Glutamatergic neuron (in vitro differentiated cells): ENCODE measurements around the gene RNU7-1. TPM values are rescaled to one million over a fixed set of nuclear protein-coding genes. Genes with fewer than 3 reads are reported as not detected.

Experiments used
- DNase-seq: peaks from one replicate; pipeline ENCODE4 v3.0.0; 2022
- H3K27ac Mint-ChIP-seq: one replicate; pipeline ENCODE4 v1.8.0; 2020; ENCODE audit warnings: mild to moderate bottlenecking, mixed read lengths, inconsistent platforms; ENCODE audit not compliant: unreplicated experiment
- H3K27me3 Mint-ChIP-seq: one replicate; pipeline ENCODE4 v1.8.0; 2020; ENCODE audit warnings: mild to moderate bottlenecking, moderate library complexity, mixed read lengths, inconsistent platforms; ENCODE audit not compliant: unreplicated experiment
- H3K36me3 Mint-ChIP-seq: one replicate; pipeline ENCODE4 v1.8.0; 2020; ENCODE audit warnings: mild to moderate bottlenecking, mixed read lengths, inconsistent platforms; ENCODE audit not compliant: unreplicated experiment
- H3K4me1 Mint-ChIP-seq: one replicate; pipeline ENCODE4 v1.8.0; 2020; ENCODE audit warnings: mild to moderate bottlenecking, low read depth, mixed read lengths, inconsistent platforms; ENCODE audit not compliant: unreplicated experiment
- H3K4me3 Mint-ChIP-seq: one replicate; pipeline ENCODE4 v1.8.0; 2020; ENCODE audit warnings: mild to moderate bottlenecking, mixed read lengths, inconsistent platforms; ENCODE audit not compliant: unreplicated experiment
- H3K9me3 Mint-ChIP-seq: one replicate; pipeline ENCODE4 v1.8.0; 2020; ENCODE audit warnings: mild to moderate bottlenecking, moderate library complexity, mixed read lengths, inconsistent platforms; ENCODE audit not compliant: unreplicated experiment
- total RNA-seq: library from RNA; stranded (reverse); fragmentation: NEBNext Ultra II Directional; extraction: Animal tissue kit (Norgen Biotek cat#: 25700); gene quantifications from one replicate; pipeline ENCODE4 v1.2.1, GENCODE V29; 2021; ENCODE audit not compliant: unreplicated experiment
- TF ChIP-seq, protein P1 (sequence below): fragments of 200-600 bp; sonication (generic); IDR thresholded peaks from one replicate; pipeline ENCODE4 v1.5.0; 2021; ENCODE audit not compliant: partially characterized antibody, unreplicated experiment

The RNU7-1 gene
- total RNA-seq, 1 donor from 2014 or later = not detected

DNA sequence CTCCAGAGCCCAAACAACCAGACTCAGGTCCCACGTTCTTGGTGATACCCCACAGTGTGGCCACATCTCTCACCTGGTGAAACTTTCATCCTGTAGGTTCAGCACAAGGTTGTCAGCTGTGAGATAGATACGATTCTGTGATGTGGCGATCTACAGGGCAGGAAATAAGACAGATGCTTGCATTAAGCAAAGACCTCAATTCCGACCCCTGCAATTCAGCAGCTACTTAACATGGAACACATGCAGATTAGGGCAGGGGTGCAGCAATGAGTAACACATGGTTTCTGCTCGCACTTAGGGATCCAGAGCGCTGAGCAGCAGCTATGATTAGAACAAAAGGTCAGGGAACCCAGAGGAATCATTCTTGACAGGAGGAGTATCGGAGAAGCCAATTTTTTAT is 22.7 kb downstream of the RNU7-1 start:
- Mint-ChIP-seq H3K36me3 (no peaks in the 10 kb centered on the region), H3K27ac (peak overlapping the region; percentile 68), H3K4me1 (peaks cover 13% of the 10 kb centered on the region), H3K4me3 (peak overlapping the region; percentile 20), H3K27me3 (peaks cover 5% of the 10 kb centered on the region), H3K9me3 (peaks cover 11% of the 10 kb centered on the region)
- TF ChIP-seq, protein P1, sequence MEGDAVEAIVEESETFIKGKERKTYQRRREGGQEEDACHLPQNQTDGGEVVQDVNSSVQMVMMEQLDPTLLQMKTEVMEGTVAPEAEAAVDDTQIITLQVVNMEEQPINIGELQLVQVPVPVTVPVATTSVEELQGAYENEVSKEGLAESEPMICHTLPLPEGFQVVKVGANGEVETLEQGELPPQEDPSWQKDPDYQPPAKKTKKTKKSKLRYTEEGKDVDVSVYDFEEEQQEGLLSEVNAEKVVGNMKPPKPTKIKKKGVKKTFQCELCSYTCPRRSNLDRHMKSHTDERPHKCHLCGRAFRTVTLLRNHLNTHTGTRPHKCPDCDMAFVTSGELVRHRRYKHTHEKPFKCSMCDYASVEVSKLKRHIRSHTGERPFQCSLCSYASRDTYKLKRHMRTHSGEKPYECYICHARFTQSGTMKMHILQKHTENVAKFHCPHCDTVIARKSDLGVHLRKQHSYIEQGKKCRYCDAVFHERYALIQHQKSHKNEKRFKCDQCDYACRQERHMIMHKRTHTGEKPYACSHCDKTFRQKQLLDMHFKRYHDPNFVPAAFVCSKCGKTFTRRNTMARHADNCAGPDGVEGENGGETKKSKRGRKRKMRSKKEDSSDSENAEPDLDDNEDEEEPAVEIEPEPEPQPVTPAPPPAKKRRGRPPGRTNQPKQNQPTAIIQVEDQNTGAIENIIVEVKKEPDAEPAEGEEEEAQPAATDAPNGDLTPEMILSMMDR = no peak
- no peak for DNase-seq

DNA sequence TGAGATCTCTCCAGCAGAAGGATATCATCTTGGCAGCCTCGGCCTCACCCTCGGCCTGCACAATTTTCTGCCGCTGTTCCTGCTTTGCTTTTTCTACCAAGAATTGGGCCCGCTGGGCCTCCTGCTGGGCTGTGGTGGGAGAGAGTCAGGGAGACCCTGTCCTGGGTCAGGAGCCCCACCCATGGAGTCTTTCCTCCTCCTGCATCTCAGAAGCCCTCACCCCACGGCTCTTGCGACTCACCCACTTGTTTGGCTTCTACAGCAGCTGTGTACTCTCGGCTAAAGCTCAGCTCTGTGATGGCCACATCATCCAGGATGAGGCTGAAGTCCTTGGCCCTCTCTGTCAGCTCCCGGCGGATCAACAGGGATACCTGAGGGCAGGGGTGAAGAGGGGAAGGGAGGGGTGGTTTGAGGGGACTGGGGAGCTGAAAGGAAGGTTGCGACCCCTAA is 24.1 kb downstream of the RNU7-1 start:
- Mint-ChIP-seq H3K4me1 (peaks cover 15% of the 10 kb centered on the region), H3K9me3 (peaks cover 13% of the 10 kb centered on the region), H3K36me3 (no peaks in the 10 kb centered on the region), H3K27me3 (peaks cover 5% of the 10 kb centered on the region), H3K27ac (no peak overlapping the region), H3K4me3 (no peak overlapping the region)
- no peak for DNase-seq
- TF ChIP-seq, protein P1 = no peak

DNA sequence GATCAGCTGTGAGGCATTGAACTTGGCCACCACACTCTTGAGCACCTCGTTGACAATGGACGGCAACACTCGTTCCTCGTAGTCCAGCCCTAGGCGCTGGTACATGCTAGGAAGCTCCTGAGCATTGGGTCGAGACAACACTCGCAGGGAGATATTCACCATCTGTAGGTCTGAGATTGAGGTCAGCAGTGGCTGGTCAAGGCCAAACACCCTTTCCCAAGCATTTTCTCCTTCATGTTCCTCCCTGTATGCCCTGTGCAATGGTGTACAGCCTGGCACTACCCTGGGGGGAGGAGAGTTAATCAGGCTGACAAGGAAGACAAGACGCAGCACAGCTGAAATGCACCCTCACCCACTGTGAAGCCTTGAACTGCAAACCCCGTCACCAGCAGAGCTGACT is 24.8 kb downstream of the RNU7-1 start:
- Mint-ChIP-seq H3K27me3 (peaks cover 5% of the 10 kb centered on the region), H3K36me3 (no peaks in the 10 kb centered on the region), H3K4me1 (peaks cover 15% of the 10 kb centered on the region), H3K9me3 (peaks cover 13% of the 10 kb centered on the region), H3K27ac (no peak overlapping the region), H3K4me3 (peak overlapping the region; percentile 100)
- TF ChIP-seq, protein P1 = no peak
- DNase-seq = no peak

DNA sequence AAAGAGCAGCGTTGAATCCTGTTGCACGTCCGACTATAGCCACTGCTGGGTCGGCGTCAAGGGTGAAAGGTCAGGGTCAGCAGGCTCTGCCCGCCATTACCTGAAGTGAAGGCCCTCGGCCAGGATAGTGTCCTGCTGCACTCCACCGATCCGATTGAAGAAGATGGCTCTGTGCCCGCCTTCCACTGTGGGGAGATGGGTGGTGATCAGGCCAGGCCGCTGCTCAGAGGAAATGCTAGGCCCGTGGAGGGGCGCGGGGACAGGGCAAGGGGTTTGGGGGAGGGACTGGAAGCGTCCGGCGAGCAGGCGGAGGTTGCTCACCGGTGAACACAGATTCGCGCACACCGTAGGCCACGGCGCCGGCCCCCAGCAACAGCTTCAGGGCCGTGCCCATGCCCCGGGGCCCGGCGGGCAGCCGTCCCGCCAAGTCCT is 26.5 kb downstream of the RNU7-1 start:
- Mint-ChIP-seq H3K36me3 (no peaks in the 10 kb centered on the region), H3K4me1 (peaks cover 15% of the 10 kb centered on the region), H3K4me3 (peak overlapping the region; percentile 100), H3K27ac (peak overlapping the region; percentile 99), H3K9me3 (peaks cover 13% of the 10 kb centered on the region), H3K27me3 (peaks cover 5% of the 10 kb centered on the region)
- DNase-seq = no peak
- TF ChIP-seq, protein P1 = no peak

DNA sequence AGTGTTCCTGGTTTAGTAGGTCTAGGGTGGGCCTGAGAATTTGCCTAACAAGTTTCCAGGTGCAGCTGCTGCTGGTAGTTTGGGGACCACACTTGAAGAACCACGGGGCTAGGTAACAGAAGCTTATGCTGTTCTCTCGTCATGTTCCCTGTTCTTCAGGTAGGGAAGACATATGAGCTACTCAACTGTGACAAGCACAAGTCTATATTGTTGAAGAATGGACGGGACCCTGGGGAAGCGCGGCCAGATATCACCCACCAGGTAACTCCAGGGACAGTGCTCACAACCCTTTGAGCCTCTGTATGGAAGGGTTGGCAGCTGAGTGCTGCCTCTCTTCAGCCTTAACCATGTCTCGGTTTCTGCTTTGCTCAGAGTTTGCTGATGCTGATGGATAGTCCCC is 30.6 kb downstream of the RNU7-1 start:
- DNase-seq = no peak
- Mint-ChIP-seq H3K27ac (no peak overlapping the region), H3K9me3 (peaks cover 11% of the 10 kb centered on the region), H3K4me3 (no peak overlapping the region), H3K36me3 (no peaks in the 10 kb centered on the region), H3K4me1 (peaks cover 10% of the 10 kb centered on the region), H3K27me3 (peaks cover 5% of the 10 kb centered on the region)
- TF ChIP-seq, protein P1 = no peak
